GM18502 (cell line): ENCODE data around the gene FAM78B.

Experiments used
- ATAC-seq: cut with Tn5 transposase; IDR thresholded peaks from one replicate; pipeline ENCODE4 v1.9.1; 2021; ENCODE audit warnings: mild to moderate bottlenecking; ENCODE audit not compliant: unreplicated experiment, poor library complexity

FAM78B gene

GRCh38 chr1:166165661-166166328 is 1.0 kb downstream of the FAM78B start:
- ATAC-seq, result peak; percentile 4

DNA sequence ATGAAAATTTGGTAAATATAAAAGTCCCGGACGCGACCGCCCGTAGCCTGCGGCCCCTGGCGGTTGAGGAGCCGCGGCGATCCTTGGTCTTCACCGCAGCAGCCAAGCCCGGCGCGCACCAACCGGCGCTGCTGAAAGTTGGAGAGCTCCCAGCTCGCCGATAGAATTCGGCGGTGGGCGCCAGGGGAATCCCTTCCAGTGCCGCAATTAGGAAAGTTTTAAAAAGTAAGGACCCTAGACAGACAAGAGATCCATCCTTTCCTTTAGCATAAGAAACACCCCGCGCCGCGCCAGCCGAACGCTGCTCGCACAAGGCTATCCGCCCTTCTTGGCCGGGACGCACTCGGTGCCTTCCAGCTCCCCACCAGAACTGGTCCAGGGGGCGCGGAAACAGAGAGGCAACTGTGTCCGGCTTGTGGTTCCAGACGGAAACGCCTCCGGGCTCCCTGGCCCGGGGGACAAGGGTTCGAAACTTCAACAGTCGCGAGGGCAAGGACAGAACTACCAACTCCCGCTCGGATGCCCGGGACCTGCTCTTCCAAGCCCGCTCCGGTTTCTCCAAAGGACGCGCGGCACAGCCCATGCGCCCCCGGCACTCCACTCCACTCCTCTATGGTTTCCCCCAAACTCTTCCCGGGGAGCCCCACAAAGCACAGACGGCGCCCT is 1.7 kb downstream of the FAM78B start:
- peak; percentile 28 for ATAC-seq

GRCh38 chr1:166164646-166164994 is 2.2 kb downstream of the FAM78B start:
- ATAC-seq, result no peak

GRCh38 chr1:166159656-166160055 is 7.1 kb downstream of the FAM78B start:
- ATAC-seq, result no peak

DNA sequence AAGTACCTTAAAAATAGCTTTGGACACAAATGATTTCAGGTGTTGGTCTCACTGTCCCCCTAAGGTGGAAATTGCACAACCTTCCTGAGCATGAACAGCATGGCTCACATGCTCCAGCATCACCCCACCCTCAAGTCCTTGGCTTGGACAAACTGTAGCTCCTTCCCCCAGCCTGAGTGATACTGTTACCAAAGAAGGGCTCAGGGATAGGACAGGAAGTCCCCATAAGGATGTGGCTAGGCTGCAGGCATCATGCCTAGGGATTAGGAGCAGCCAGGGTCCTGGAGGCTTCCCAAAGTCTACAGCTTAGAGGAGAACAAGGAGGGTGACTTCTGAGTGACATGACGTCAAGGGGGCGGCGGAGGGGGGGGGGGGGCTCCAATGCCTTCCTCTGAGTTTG is 10.1 kb downstream of the FAM78B start:
- no peak for ATAC-seq

GRCh38 chr1:166155108-166155507 is 11.7 kb downstream of the FAM78B start:
- ATAC-seq, result no peak

GRCh38 chr1:166153525-166154314 is 13.1 kb downstream of the FAM78B start:
- no peak for ATAC-seq

GRCh38 chr1:166152978-166153377 is 13.8 kb downstream of the FAM78B start:
- ATAC-seq, result no peak

GRCh38 chr1:166151804-166152203 is 15.0 kb downstream of the FAM78B start:
- no peak for ATAC-seq

- ATAC-seq, result no peak
Observed at GRCh38 chr1:166145499-166145898, 21.3 kb downstream of the FAM78B start.

DNA sequence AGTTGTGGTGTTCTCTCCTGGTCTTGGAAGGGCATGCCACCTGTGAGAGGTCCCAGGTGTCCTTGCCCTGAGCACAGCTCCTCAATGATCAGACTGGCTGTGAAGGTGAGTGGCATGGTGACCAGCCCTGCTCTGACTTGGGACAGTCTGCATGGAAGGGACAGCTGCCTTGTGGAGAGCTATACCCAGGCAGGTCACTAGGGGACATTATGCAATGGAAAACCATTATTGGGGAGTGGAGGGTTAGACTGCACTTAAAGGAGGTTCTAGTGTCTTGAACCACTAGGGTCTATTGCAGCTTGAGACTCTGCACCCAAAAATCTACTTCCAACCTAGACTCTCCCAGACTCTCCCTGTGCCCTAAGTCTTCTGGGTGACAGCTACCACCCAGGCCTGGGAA is 24.8 kb downstream of the FAM78B start:
- no peak for ATAC-seq

DNA sequence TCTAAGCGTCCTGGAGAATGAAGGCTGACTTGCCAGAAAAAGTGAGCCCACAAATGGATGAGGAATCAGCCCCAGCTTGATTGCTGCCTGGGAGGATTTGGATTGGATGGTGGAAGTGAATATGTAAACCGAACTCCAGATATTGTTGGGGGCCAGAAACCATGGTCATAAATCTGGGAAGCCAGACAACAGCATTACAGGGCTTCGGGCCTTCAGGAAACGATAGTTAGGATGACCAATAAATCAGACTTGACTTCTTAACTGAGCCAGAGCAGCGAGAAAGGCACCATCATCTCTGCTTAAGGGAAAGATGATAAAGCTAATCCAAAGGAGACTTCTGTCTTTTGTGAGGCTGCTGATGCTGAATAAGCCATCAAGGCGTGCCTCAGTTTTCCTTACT is 26.6 kb downstream of the FAM78B start:
- no peak for ATAC-seq

DNA sequence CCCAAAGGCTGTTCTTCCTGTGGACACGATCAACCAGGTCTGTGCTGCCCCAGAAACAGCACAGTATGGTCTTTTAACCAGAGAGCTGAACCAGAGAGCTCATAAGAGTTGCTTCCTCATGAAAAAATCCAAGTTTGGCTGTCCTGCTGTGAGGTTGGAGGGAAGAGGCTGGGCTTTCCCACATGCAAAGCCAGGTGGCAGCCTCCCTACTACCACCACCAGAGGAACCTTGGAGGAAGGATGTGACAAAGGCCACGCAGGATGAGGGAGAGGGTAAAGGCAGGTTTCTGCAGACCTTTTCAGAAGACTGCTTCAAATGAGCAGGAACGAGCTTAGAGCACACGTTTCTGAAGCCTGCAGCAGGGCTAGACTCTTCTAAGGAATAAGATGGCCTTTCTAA is 27.1 kb downstream of the FAM78B start:
- ATAC-seq, result no peak

GRCh38 chr1:166136699-166137401 is 30.0 kb downstream of the FAM78B start:
- ATAC-seq, result no peak

GRCh38 chr1:166136222-166136621 is 30.6 kb downstream of the FAM78B start:
- ATAC-seq, result no peak

DNA sequence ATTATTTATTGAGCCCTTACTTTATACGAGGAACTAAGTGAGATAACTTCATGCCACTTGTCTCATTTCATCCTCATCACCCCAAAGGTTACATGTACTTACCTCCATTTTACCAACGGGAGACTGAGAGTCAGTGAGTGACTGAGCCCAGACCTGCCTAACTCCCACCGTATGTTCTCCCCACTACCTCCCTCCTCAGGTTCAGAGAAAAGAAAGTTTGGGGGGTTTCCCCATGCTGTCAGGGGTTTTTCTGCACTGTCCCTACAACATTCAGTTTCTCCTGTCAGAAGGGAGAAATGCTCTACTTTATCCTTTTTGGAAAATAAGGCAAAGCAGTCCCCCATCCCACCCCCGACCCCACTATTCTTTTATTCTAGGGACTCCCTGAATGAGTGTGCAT is 32.9 kb downstream of the FAM78B start:
- ATAC-seq, result no peak

GRCh38 chr1:166133276-166133841 is 33.4 kb downstream of the FAM78B start:
- no peak for ATAC-seq

DNA sequence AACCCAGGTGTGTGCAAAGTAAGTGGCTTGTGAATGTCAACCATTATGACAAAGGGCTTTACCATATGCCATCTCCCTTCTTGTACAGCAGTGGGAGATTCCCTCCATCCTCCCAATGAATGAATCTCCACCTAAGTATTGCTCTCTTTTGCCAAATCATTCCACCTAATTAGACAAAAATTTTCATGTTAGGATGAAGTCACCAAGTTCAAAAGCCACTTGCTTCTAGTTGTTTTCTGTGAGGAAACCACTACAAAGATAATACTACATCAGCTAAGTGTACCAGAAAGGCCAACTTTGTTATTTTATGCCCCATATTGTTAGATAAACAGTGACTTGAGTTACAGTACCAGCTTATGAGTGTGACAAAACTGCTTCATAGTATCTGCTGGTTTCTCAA is 34.3 kb downstream of the FAM78B start:
- ATAC-seq, result no peak

GRCh38 chr1:166129006-166129405 is 37.8 kb downstream of the FAM78B start:
- ATAC-seq, result no peak

GRCh38 chr1:166128195-166128594 is 38.6 kb downstream of the FAM78B start:
- no peak for ATAC-seq

GRCh38 chr1:166127003-166127402 is 39.8 kb downstream of the FAM78B start:
- ATAC-seq, result peak; percentile 46
